HG03571 (cell line): ENCODE measurements around the gene SLF2.

ENCODE experiments used
- ATAC-seq: cut with Tn5 transposase; IDR thresholded peaks from one replicate; pipeline ENCODE4 v1.9.1; 2021; ENCODE audit not compliant: unreplicated experiment

SLF2 gene

DNA sequence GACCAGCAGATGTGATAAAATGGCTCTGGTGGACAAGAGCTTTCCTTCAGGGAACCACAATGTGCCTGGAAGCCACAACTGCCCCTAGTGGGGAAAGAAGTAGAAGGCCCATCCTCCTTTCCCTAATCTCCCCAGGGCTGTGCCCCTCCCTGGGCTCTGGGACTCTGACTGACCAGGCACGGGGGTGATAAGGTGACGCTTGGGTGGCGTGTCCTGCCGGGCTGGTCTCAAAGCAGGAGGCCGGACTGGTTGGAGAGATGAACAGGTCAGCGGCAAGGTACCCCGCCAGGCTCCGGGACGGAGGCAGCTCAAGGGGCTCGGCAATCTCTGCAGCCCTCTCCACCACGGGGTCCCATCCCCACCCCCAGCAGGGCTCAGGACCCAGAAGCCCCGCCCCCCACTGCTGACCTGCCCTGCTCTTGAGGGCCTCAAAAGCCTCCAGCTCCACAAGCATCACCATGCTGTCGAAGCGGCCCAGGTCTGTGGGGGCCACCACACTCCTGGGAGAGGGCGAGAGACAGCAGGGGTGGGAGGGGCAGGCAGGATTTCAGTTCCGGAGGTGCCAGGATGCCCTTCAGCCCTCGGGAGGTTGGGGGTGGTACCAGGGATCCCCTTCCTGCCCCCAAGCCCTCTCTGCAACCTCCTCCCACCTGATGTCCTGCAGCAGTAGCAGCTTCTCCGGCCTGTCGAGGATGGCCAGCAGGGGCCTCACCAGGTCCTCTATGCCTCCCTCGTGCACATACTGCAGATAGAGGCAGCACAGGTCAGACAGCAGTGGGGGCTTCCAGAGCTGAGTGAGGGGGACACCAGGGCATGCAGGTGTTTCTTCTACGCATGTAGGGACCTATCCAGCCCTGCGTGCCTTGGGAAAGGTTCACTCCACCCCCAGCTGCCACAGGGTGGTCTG lies 99.0 kb downstream of the SLF2 start:
- no peak for ATAC-seq

GRCh38 chr10:101012525-101013364 lies 100.0 kb downstream of the SLF2 start:
- peak; percentile 73 for ATAC-seq

- ATAC-seq: no peak
These were observed 100.6 kb downstream of the SLF2 start for GRCh38 chr10:101013365-101013825.

DNA sequence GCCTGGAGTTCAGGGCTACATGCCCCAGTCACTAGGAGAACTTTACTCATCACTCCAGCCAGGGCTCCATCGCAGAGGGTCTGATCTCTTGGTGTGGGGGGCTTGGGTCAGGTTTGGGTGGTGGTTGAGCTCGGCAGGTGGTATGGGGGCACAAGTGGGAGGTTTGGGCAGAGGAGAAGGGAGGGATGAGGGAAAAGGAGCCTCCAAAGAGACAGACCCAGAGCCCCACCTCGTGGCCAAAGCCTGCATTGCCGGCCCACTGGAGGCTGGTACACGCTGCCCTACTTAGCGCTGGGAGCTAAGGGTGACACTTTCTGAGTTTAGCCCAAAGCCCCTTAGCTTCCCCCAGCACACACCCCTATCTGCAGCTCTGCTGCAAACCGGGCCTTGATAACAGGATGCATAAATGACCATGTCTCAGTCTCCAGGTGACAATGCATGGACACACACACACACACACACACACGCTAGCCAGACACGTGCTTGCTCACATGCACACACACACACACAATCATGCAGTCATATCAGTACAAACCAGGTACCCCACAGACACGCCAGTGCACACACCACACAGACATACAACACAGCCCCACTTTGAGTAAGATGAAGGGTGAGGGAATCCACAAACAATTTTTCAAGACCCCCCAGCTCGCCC lies 101.6 kb downstream of the SLF2 start:
- no peak for ATAC-seq
